Breast epithelium (tissue), 4 donors: Measurements from ENCODE around the gene LHFPL3. TPM values are rescaled to one million over a fixed set of nuclear protein-coding genes. Genes with fewer than 3 reads are reported as not detected.

Experiments
- DNase-seq, 2 donors: peaks; one replicate each; pipeline ENCODE4 v3.0.0-alpha.2; 2019; ENCODE audit warnings: low spot score in 2 of 2
- H3K27ac ChIP-seq, 2 donors: fragments of 200-600 bp; sonication (generic) in 1 of 2; one replicate each; pipeline ENCODE4 v1.5.1; 2016 to 2019; ENCODE audit warnings: mild to moderate bottlenecking in 1 of 2
- H3K27me3 ChIP-seq, 2 donors: fragments of 200-600 bp; sonication (generic) in 1 of 2; one replicate each; pipeline versions ENCODE4 v1.5.1 to v1.6.0; 2017 to 2019; ENCODE audit warnings: control low read depth in 1 of 2, mild to moderate bottlenecking in 1 of 2
- H3K36me3 ChIP-seq: fragments of 200-600 bp; one replicate; pipeline ENCODE4 v1.5.1; 2019
- H3K4me1 ChIP-seq, 2 donors: fragments of 200-600 bp; sonication (generic); one replicate each; pipeline ENCODE4 v1.5.1; 2016 to 2019; ENCODE audit warnings: control low read depth in 1 of 2
- H3K4me3 ChIP-seq, 3 donors: fragments of 200-600 bp; sonication (generic); 1 replicate in 2 of 3; 2 replicates in 1 of 3; pipeline ENCODE4 v1.5.1; 2016 to 2019; ENCODE audit warnings: mild to moderate bottlenecking in 3 of 3, moderate library complexity in 2 of 3
- H3K9me3 ChIP-seq, 2 donors: fragments of 200-600 bp; sonication (generic) in 1 of 2; one replicate each; pipeline ENCODE4 v1.5.1; 2016 to 2019; ENCODE audit warnings: control low read depth in 1 of 2
- CTCF ChIP-seq, 3 donors: fragments of 450-650 bp; IDR thresholded peaks; one replicate each; pipeline ENCODE4 v1.5.1; 2016 to 2017; ENCODE audit warnings: antibody characterized with exemption in 3 of 3, mild to moderate bottlenecking in 3 of 3, moderate library complexity in 3 of 3
- POLR2A ChIP-seq: fragments of 450-650 bp; IDR thresholded peaks from one replicate; pipeline ENCODE4 v1.6.1; 2016; ENCODE audit warnings: antibody characterized with exemption, mild to moderate bottlenecking, moderate library complexity
- POLR2AphosphoS5 ChIP-seq, 3 donors: sonication (generic); formaldehyde crosslinking; IDR thresholded peaks; one replicate each; pipeline ENCODE4 v1.6.1; 2017; ENCODE audit warnings: antibody characterized with exemption in 3 of 3
- intact Hi-C: fragments of 100-400 bp; cut with DNase I; formaldehyde crosslinking; loops from one replicate; pipeline ENCODE4 v1.15.1; 2023; ENCODE audit warnings: low total_unique reads
- total RNA-seq, 3 donors: library from RNA; depleted of rRNA; stranded (reverse); fragments of >200 nt; gene quantifications; one replicate each; pipeline ENCODE4 v1.1.0, GENCODE V29; 2016

Gene LHFPL3
- total RNA-seq, 3 donors from 2014 or later: not detected

GRCh38 chr7:104902183-104902582 is 573.8 kb downstream of the LHFPL3 start:
- Histone ChIP-seq H3K27ac (no peak overlapping the region), H3K4me3 (no peak overlapping the region), H3K9me3 (no peaks in the 10 kb centered on the region), H3K4me1 (no peaks in the 10 kb centered on the region), H3K27me3 (no peaks in the 10 kb centered on the region), H3K36me3 (no peaks in the 10 kb centered on the region)
- TF ChIP-seq CTCF (IDR thresholded peaks at IDR 0.05) (no peak), POLR2A (no peak), POLR2AphosphoS5 (IDR thresholded peaks at IDR 0.05) (no peak)
- intact Hi-C loops: no loop called here
- no peak for DNase-seq

GRCh38 chr7:104903044-104903443 is 574.6 kb downstream of the LHFPL3 start:
- no peaks in the 10 kb centered on the region for H3K9me3 ChIP-seq
- TF ChIP-seq POLR2AphosphoS5 (IDR thresholded peaks at IDR 0.05): no peak
- no peak for TF ChIP-seq POLR2A
- no peak for TF ChIP-seq CTCF (IDR thresholded peaks at IDR 0.05)

GRCh38 chr7:104903846-104904245 is 575.4 kb downstream of the LHFPL3 start:
- H3K36me3 ChIP-seq: no peaks in the 10 kb centered on the region
- intact Hi-C loops: no loop called here
- no peak for TF ChIP-seq POLR2AphosphoS5 (IDR thresholded peaks at IDR 0.05)
- H3K4me3 ChIP-seq: no peak overlapping the region
- H3K27me3 ChIP-seq: no peaks in the 10 kb centered on the region
- DNase-seq: no peak
- no peaks in the 10 kb centered on the region for H3K9me3 ChIP-seq
- H3K4me1 ChIP-seq: no peaks in the 10 kb centered on the region
- H3K27ac ChIP-seq: no peak overlapping the region

More at GRCh38 chr7:104903044-104903443, 574.6 kb downstream of the LHFPL3 start:
- Histone ChIP-seq H3K27ac (no peak overlapping the region), H3K27me3 (no peaks in the 10 kb centered on the region), H3K4me3 (no peak overlapping the region), H3K36me3 (no peaks in the 10 kb centered on the region), H3K4me1 (no peaks in the 10 kb centered on the region)
- no peak for DNase-seq
- intact Hi-C loops: no loop called here

- H3K27me3 ChIP-seq: no peaks in the 10 kb centered on the region
- no peaks in the 10 kb centered on the region for H3K9me3 ChIP-seq
- H3K4me3 ChIP-seq: no peak overlapping the region
- no peaks in the 10 kb centered on the region for H3K4me1 ChIP-seq
- DNase-seq: no peak
- intact Hi-C loops: no loop called here
- TF ChIP-seq POLR2A (no peak), CTCF (IDR thresholded peaks at IDR 0.05) (no peak), POLR2AphosphoS5 (IDR thresholded peaks at IDR 0.05) (no peak)
- H3K36me3 ChIP-seq: no peaks in the 10 kb centered on the region
- H3K27ac ChIP-seq: no peak overlapping the region
Measured at GRCh38 chr7:104906032-104906431, 577.6 kb downstream of the LHFPL3 start.

GRCh38 chr7:104906556-104906955 is 578.2 kb downstream of the LHFPL3 start:
- Histone ChIP-seq H3K27me3 (no peaks in the 10 kb centered on the region), H3K9me3 (no peaks in the 10 kb centered on the region), H3K27ac (no peak overlapping the region), H3K36me3 (no peaks in the 10 kb centered on the region), H3K4me3 (no peak overlapping the region), H3K4me1 (no peaks in the 10 kb centered on the region)
- intact Hi-C loops: no loop called here
- DNase-seq: no peak
- TF ChIP-seq CTCF (IDR thresholded peaks at IDR 0.05) (no peak), POLR2A (no peak), POLR2AphosphoS5 (IDR thresholded peaks at IDR 0.05) (no peak)

- H3K9me3 ChIP-seq: no peaks in the 10 kb centered on the region
- TF ChIP-seq CTCF (IDR thresholded peaks at IDR 0.05) (no peak), POLR2A (no peak), POLR2AphosphoS5 (IDR thresholded peaks at IDR 0.05) (no peak)
- H3K36me3 ChIP-seq: no peaks in the 10 kb centered on the region
- no peak for DNase-seq
- H3K27me3 ChIP-seq: no peaks in the 10 kb centered on the region
- no peak overlapping the region for H3K27ac ChIP-seq
- intact Hi-C loops: no loop called here
- no peaks in the 10 kb centered on the region for H3K4me1 ChIP-seq
- H3K4me3 ChIP-seq: no peak overlapping the region
Measured at GRCh38 chr7:104908636-104909035, 580.2 kb downstream of the LHFPL3 start.
